Activated CD8-positive, alpha-beta memory T cell treated with anti-CD3 and anti-CD28 coated beads for 4 hours (primary cell): ENCODE measurements around the gene KAT6B.
"Not testable (repeated sequence)": the region's sequence is repeated elsewhere in the genome, so short reads cannot be mapped to it uniquely, and the experiment has no call there.

Experiments
- DNase-seq, 2 donors: peaks; one replicate each; pipeline ENCODE4 v3.0.0-alpha.2; 2020; ENCODE audit warnings: low read depth in 2 of 2

The KAT6B gene

DNA sequence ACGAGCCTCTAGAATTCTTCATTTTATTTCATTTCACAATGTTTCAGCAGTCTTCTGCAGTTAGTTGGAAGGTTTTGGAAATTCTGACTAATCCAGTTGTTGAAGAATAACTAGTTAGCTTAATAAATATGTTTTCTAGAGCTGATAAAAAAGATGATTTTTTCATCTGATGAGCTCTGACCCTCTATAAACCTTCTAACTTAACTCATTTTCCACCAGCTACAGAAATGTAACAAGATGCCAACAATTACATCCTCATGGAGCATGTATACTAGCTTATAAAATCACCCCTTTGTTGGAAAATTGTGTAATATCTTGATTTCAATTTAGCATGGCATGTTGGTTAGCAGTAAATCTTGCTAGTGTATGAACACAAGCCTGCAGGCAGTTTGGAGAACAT, 33.1 kb downstream of the KAT6B start:
- no peak for DNase-seq

DNA sequence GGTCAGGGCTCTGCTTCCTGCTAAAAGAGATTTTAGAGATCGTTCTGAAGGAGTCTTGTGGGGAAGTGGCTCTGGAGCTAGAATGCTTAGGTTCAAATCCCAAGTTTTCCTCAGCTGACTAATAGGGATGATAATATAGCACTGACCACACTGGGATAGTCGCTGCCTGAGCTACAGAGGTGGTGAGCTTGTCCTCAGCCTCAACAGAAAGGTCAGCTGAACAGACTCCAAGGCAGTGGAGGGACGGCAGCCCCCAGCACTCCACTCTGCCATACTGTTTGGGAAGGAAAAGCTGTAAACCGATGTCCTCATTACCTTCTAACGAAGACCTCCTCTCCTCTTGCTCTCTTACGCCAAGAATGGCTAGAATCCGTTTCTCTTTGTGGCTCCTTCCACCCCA, 36.2 kb downstream of the KAT6B start:
- no peak for DNase-seq

DNA sequence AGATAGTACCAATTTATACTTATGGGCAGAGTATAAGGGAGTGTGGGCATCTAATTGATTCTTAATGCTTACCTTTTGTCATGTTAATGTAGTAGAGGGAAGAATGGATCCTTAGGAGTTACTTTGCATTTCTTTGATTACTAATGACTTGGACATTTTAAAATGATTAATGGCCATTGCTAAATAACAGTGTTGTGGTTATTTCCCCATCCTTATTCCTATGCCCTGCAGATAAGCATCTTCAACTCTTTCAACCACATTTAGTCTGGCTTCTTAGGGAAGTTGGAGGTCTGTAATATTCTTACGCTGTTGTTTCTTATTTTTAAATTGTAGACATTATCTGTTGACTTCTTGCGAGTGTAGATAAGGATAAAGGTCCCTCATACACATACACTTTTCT, 37.2 kb downstream of the KAT6B start:
- DNase-seq = no peak

DNA sequence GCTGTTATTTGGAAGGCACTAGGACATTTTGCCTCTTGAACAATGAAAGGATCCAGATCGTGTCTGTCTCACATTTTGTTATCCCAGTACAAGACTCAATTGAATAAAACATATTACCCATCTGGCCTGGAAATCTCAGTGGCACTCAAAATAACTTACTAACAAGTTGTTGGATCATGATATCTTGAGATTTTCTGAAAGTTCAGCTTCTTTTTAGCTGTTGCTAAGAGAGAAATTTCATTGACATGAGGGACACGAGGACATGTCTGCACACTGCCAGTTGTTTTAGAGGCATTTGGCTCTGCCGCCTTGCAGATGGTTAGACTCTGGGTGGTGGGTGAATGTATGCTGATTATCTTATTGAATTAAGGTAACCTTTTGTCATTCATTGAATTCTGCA, 41.0 kb downstream of the KAT6B start:
- DNase-seq = no peak

DNA sequence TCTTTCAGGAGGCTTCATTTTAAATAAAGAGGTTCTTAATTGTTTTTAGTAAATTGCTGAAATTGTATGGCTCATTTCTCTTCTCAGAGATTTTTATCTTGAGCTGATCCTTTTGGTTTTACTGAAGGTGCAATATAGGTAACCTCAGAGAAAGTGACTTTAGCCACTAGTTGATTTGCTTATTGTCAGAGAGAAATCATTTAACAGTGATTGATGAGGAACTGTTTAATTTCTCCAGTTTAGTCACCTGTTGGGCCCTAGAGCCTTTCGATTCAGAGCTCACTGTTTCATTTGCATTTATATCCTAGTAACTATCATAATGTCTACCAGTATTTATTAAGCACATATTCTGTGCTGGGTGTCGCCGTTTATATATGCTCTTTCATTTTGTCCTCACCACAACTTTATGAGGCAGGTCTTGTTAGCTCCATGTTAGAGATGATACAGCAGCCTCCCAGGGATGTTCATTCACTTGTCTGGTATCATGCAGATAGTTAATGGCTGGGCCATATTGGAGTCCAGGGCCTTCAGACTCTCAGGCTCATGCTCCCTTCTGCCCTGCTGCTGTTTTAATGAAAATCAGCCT, 42.1 kb downstream of the KAT6B start:
- DNase-seq = no peak

DNA sequence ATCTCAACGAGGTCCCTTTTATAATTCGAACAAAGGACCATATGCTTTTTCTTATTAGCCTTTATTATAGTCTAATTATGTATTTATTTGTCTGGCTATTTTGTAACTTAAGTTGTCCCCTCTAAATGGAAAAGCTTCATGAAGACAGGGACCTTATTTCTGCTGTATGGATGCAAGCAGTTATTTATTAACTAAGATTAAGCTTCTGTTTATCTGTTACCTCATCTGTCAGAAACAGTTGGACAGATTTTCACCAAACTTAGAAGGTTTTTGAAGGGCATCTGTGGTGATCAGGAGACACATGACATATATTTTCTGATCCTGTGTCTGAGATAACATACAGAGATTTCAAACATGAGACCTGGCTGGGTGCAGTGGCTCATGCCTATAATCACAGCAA, 43.2 kb downstream of the KAT6B start:
- DNase-seq = no peak

DNA sequence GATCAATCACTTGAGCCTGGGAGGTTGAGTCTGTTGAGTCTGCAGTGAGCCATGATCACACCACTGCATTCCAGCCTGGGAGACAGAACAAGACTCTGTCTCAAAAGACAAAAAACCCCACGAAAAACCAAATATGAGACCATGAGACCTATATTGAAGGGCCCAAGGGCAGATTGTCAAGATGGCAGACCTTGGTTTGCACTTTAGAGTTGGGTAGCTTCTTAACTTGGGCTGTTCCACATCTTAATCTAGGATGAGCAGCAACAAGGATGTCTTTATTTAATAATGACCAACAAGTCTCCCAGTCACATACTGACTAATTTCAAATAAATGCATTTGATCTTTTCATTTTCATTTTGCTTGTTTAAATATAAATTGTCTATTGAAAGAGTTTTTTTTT, 43.8 kb downstream of the KAT6B start:
- DNase-seq = no peak

DNA sequence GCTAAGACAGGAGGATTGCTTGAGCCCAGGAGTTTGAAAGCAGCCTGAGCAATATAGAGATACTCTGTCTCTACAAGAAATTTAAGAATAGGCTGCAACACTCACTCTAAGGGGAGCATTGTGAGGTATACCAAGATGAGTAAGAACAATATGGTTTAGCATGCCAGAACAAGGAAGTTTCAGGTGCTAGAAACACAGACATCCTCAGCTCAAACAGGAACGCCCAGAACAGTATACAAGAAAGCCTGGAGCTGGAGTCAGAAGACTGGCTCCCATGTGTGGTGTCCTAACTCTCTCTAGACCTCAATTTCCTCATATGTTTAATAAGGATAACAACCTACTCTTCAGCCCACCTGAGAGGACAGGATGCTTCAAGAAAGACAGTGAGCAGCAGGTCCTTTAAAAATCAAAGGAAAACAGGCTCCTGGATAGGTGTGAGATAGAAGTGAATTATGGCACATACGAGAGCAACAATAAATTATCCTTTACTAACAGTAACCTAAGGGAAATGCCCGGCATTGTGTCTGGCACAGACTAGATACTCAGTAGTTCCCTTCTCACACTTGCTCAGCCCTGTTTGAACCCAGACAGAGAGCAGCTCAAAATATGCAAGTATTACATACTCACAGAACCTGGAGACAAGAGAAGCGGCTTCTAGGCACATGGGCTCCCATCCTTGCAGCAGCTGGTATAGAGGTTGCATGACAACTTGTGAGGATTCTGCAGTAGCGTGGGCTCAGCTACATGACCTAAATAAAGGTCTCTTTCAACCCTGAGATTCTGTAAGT, 45.4 kb downstream of the KAT6B start:
- DNase-seq = no peak

DNA sequence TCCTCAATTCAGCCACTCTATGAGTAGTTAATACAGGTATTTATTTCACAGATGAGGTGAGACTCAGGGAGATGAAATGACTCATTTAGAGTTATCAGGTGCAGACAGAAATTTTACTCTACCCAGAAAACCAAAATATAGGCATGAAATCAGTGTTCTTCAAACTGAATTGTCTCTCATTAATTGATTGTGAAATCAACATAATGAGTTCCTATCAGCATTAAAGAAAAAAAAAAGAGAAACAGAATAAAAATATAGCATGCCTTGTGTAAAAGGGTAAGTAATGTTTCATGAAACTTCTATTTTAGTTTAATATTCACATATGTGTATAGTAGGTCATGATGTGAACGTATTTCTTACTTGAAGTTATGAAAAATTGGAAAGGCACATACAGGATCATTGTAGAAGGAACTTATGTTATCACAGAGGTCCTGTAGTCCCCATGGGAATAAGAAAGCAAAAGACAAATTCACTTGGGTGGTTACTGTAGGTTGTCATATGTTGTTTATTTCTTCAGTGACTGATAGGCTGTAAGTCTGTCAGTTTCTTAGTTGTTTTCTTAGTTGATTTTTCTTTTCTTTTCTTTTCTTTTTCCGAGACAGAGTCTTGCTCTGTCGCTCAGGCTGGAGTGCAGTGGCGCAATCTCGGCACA, 47.5 kb downstream of the KAT6B start:
- DNase-seq = no peak

DNA sequence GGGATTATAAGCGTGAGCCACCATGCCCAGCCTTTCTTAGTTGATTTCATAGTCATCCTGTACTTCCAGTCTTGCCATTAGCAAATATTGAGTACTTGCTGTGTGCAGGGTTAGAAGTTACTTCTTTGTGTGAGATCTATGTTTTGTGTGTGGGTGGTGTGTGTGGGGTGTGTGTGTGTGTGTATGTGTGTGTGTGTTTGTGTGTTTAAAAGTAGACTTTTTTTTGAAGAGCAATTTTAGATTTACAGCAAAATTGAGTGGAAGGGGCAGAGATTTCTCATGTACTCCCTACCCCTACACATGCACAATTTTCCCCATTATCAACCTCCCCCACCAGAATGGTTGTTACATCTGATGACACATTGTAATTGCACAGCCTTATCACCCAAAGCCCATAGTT, 48.2 kb downstream of the KAT6B start:
- no peak for DNase-seq

DNA sequence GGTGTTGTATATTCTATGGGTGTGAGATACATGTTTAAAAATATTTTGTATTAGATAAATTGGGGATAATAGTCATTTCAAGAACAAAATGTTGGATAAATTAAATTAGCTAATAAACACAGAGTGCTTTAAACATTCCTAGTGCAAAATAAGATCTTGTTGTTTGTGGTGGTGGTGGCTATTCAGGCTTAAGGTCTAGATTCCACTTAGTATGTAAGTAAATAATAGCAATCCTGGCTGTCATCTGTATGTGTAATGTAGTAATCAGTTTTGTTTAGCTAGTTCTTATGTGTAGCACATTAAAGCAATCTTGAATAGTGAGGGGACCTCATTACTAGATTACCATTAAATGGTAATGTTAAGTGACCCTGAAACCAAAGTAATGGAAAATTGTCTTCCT, 48.7 kb downstream of the KAT6B start:
- no peak for DNase-seq

DNA sequence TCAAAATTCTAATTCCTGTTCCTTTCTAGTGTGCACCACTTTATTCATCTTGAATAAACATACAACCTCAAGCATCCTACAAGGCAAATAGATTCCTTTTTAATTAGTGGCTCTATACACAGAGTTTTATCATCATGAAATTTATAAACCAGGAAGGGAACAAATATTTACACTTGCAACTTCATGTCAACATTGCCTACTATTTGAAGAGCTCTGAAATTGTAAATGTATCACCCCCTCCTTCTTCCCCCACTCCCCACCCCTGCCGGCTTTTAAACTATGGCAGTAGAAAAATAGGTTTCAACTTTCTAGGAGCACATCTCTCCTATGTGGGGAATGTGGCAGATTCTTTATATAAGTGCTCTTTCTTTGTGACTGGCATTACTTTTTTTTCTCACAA, 49.6 kb downstream of the KAT6B start:
- DNase-seq = no peak

DNA sequence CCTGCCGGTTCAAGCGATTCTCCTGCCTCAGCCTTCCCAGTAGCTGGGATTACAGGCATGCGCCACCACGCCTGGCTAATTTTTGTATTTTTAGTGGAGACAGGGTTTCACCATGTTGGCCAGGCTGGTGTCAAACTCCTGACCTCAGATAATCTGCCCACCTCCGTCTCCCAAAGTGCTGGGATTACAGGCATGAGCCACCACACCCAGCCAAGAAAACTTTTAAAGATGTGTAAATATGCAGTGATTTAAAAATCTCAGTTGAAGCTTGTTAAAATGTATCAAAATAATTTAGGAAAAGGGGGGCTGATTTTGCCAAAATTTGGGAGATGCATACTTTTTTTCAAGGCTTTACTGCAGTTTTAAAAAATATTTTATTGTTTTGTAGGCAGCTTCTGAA, 50.7 kb downstream of the KAT6B start:
- DNase-seq = not testable (repeated sequence)

DNA sequence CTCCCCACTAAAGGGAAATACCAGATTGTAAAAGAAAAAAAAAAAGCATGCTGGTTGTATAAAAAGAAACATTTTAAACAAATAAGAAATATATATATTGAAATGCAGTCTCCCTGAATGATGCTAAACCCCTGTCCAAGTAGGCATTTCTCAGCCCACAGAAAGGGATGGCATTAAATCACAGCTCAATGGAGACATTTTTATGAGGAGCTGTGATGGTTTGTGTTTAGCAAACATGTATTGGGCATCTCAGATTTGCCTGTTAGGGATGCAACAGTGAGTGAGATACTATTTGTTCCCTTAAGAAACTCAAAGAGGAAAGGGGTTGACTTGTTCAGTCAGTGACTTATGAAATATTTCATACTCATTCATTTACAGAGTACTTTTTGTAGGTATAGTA, 51.5 kb downstream of the KAT6B start:
- DNase-seq = no peak

DNA sequence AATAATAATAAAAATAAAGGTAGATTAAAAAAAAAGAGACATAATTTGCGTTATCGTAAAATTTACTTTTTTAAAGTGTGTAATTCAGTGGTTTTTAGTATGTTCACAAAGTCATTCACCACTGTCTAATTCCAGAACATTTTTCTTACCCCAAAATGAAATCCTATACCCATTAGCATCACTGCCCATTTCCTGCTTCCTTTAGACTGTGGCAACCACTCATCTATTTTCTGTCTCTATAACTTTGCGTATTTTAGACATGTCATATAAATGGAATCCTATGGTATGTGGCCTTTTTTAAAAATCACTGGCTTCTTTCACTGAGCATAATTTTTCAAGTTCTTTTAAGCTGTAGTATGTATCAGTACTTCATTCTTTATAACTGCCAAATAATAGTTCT, 53.6 kb downstream of the KAT6B start:
- no peak for DNase-seq

DNA sequence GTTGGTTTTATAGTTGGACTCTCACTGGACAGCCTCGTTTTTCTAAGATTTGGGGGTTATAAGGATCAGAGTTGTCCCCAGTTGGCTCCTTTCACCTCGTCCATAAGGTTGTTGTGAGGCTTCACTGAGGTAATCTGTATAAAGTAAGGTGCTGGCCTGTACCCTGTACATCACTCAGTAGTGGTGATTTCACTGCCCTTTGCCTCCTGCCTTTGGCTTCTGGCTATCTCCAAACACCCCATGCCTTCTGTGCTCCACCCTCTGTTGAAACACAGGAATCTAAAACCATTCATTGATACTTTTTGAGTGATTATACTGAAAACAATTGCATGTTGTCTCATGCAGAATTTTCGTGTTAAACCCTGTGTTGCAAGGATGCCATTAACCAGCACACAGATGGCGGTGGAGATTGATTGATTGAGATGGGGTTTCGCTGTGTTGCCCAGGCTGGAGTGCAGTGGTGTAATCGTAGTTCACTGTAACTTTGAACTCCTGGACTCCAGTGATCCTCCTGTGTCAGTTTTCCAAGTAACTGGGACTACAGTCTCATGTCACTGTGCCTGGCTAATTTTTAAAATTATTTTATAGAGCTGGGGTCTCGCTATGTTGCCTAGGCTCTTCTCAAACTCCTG, 55.0 kb downstream of the KAT6B start:
- no peak for DNase-seq

DNA sequence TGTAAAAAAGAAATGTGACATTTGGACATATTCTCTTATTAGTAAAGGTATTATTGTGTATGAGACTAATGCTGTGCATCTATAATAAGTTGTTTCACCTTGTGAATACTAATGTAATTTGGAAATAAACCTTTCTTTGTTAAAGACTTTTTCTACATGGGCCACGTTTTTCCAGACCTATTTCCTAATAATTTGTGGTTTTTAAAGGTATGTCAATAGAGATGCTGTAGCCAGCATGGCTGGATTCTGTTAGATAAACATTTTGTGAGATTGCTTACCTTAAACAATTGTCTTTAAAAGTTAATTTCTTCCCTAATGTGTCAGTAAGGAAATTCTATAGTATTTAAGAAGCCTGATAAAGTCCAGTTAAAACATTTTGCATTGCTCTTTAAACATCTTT, 56.0 kb downstream of the KAT6B start:
- DNase-seq = no peak

DNA sequence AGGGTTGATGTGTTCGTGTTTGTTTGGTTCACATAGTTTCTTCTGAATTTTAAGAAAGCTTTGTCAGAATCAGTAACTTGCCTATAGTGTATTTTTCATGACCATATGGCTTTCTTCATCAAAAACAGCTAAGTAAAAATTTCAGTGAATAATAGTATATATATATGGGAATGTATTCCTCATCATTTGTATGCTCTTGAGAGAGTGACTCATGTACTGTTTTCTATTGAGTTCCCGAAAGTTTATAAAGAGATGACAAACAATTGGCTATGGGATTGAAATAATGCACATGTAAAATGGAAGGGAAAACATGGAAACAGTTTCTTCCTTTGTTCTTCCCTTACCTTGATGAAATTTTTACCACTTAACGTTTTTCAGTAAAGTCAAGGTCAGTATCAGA, 56.4 kb downstream of the KAT6B start:
- no peak for DNase-seq

DNA sequence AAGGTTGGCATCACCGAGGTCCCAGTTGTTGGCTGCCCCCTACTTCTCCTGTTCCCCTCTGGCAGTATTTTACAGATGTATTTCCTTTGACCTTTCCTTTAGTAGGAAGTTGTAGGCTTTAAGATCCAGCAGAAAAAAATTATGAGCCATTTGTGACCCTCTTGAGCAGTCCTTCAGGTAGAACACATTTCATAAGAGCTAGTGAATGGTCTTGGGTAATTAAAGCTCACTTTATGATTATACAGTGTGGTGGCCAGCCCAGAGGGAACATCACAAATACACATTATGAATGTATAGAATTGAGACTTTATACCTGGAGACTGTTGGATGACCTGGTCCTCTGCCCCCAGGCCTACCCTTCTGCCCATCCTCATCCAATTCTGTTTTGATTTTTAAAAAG, 57.0 kb downstream of the KAT6B start:
- DNase-seq = no peak

DNA sequence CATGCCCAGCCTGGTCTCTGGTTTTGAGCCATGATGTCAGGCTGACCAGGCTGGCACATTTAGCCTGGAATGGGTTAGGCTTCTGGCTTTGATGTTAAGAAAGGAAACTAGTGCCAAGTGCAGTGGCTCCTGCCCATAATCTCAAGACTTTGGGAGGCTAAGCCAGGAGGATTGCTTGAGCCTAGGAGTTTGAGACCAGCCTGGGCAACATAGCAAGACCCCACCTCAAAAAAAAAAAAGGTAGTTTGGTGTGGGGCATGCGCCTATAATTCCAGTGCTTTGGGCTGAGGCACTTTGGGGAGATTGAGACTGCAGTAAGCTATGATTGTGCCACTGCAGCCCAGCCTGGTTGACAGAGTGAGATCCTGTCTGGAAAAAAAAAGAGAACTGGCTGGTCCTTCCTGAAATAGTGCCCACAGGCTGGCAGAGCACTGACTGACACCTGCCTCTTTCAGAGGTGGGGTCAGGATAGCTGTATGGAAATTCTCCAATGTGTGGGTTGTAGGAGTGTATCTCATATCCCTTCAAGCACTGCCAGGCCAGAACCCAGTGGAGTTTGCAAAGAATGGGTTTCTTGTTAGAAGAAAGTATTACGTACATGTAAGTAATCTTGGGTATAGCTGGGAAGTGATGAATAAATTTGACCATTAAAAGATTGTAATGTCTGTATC, 61.3 kb downstream of the KAT6B start:
- DNase-seq = no peak

DNA sequence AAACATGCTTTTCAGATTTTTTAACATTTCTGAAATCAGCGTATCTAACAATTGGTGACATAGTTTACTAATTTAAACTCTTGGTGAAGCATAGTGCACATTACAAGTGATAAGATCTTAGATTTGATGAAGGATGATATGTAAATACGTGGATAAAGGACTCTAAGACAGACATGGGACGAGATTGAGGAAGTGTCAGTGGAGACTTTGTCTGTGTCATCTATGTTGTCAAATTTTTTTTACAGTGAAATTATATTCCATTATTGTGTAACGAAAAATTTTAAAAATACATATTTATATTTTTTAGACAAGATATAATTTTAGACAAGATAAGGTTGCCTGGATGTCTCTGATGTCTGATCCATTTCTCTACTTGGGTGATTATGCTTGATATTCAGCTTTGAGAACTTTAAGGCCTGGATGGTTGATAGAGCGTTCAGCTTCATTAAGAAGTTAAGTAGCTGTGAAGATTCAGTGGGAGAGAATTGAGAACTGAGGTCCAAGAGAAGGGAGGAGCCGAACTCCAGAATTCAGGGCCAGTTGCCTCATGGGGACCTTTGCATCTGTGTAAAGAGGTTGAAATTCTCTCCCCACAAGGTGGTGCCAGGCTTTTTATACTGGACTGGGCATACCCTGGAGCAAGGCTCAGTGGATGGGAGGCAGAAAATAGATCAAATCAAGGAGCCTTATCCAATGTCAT, 62.7 kb downstream of the KAT6B start:
- no peak for DNase-seq

DNA sequence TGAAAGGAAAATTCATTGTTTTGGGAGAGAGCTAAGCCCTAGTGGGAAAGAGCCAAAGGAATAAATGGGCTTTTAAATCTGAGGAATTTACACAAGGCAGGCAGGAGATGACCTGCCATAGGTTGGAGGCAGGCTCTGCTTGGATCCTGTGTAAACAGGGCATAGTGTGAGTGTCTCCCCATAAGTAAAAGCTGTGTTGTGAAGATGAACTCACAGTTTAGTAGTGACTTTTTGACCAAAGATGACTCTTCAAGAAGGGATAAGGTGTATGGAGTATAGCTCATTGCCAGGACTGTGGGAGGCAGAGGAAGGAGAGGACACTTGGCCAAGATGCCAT, 63.2 kb downstream of the KAT6B start:
- no peak for DNase-seq
